Measurements from ENCODE around the gene TMEM220.

Gene TMEM220

GRCh38 chr17:10713318-10713717 is 16.5 kb downstream of the TMEM220 start:
- TF ChIP-seq MAX (IDR thresholded peaks at IDR 0.05) (no peak), REST (IDR thresholded peaks at IDR 0.05; ENCODE audit: low read depth) (no peak), CREB1 (IDR thresholded peaks at IDR 0.05; ENCODE audit: low read depth) (no peak), TCF12 (IDR thresholded peaks at IDR 0.05; ENCODE audit: low read depth) (no peak)

- no peak for TF ChIP-seq EGR1 (IDR thresholded peaks at IDR 0.05)
- no peak for TF ChIP-seq TEAD4 (IDR thresholded peaks at IDR 0.05)
- TF ChIP-seq MAX (IDR thresholded peaks at IDR 0.05): no peak
- TF ChIP-seq USF1 (IDR thresholded peaks at IDR 0.05): no peak
- TF ChIP-seq NFIC (IDR thresholded peaks at IDR 0.05): no peak
- TF ChIP-seq TCF12 (IDR thresholded peaks at IDR 0.05; ENCODE audit: low read depth): no peak
- TF ChIP-seq TAF1 (IDR thresholded peaks at IDR 0.05; ENCODE audit: low read depth): no peak
- no peak for TF ChIP-seq CREB1 (IDR thresholded peaks at IDR 0.05; ENCODE audit: low read depth)
- no peak for TF ChIP-seq CEBPB (IDR thresholded peaks at IDR 0.05)
- no peak for TF ChIP-seq FOXM1 (IDR thresholded peaks at IDR 0.05; ENCODE audit: borderline replicate concordance, low read depth)
- TF ChIP-seq ZBTB7A (IDR thresholded peaks at IDR 0.05; ENCODE audit: low read depth): no peak
- no peak for TF ChIP-seq YY1 (IDR thresholded peaks at IDR 0.05; ENCODE audit: low read depth)
- TF ChIP-seq RAD21 (IDR thresholded peaks at IDR 0.05; ENCODE audit: low read depth): no peak
- TF ChIP-seq EP300 (IDR thresholded peaks at IDR 0.05; ENCODE audit: borderline replicate concordance): no peak
- TF ChIP-seq REST (IDR thresholded peaks at IDR 0.05; ENCODE audit: low read depth): no peak
Observed at GRCh38 chr17:10705727-10706126, 24.1 kb downstream of the TMEM220 start.

- no peak for TF ChIP-seq REST (IDR thresholded peaks at IDR 0.05; ENCODE audit: low read depth)
- TF ChIP-seq ZBTB7A (IDR thresholded peaks at IDR 0.05; ENCODE audit: low read depth): no peak
- TF ChIP-seq EP300 (IDR thresholded peaks at IDR 0.05; ENCODE audit: borderline replicate concordance): no peak
- TF ChIP-seq NFIC (IDR thresholded peaks at IDR 0.05): no peak
- TF ChIP-seq TEAD4 (IDR thresholded peaks at IDR 0.05): no peak
- no peak for TF ChIP-seq TAF1 (IDR thresholded peaks at IDR 0.05; ENCODE audit: low read depth)
- TF ChIP-seq MAX (IDR thresholded peaks at IDR 0.05): no peak
- TF ChIP-seq TCF12 (IDR thresholded peaks at IDR 0.05; ENCODE audit: low read depth): no peak
- no peak for TF ChIP-seq CEBPB (IDR thresholded peaks at IDR 0.05)
- no peak for TF ChIP-seq USF1 (IDR thresholded peaks at IDR 0.05)
Observed at GRCh38 chr17:10702574-10702973, 27.2 kb downstream of the TMEM220 start.

GRCh38 chr17:10699856-10700255 is 30.0 kb downstream of the TMEM220 start:
- no peak for TF ChIP-seq EP300 (IDR thresholded peaks at IDR 0.05; ENCODE audit: borderline replicate concordance)
- TF ChIP-seq YY1 (IDR thresholded peaks at IDR 0.05; ENCODE audit: low read depth): no peak
- no peak for TF ChIP-seq EGR1 (IDR thresholded peaks at IDR 0.05)
- no peak for TF ChIP-seq USF1 (IDR thresholded peaks at IDR 0.05)
- TF ChIP-seq NFIC (IDR thresholded peaks at IDR 0.05): no peak
- no peak for TF ChIP-seq CEBPB (IDR thresholded peaks at IDR 0.05)
- no peak for TF ChIP-seq REST (IDR thresholded peaks at IDR 0.05; ENCODE audit: low read depth)
- TF ChIP-seq TEAD4 (IDR thresholded peaks at IDR 0.05): no peak
- no peak for TF ChIP-seq MAX (IDR thresholded peaks at IDR 0.05)
- TF ChIP-seq TAF1 (IDR thresholded peaks at IDR 0.05; ENCODE audit: low read depth): no peak
